MG63 (cell line): ENCODE results near the gene TRIM41. TPM values are rescaled to one million over a fixed set of nuclear protein-coding genes. Genes with fewer than 3 reads are reported as not detected.

Experiments
- DNase-seq: peaks from one replicate; pipeline ENCODE4 v3.0.0-alpha.2; 2020
- H3K27me3 ChIP-seq: fragments of 250-450 bp; sonication (Bioruptor Pico); 2 replicates; pipeline ENCODE4 v1.5.1; 2020; ENCODE audit warnings: mild to moderate bottlenecking, moderate library complexity
- H3K36me3 ChIP-seq: fragments of 250-450 bp; sonication (Bioruptor Pico); 2 replicates; pipeline ENCODE4 v1.5.1; 2020; ENCODE audit warnings: mild to moderate bottlenecking, moderate library complexity
- H3K4me3 ChIP-seq: fragments of 250-450 bp; sonication (Bioruptor Pico); 2 replicates; pipeline ENCODE4 v1.5.1; 2020; ENCODE audit warnings: mild to moderate bottlenecking, moderate library complexity
- H3K9me3 ChIP-seq: fragments of 250-450 bp; sonication (Bioruptor Pico); 2 replicates; pipeline ENCODE4 v1.5.1; 2020; ENCODE audit warnings: mild to moderate bottlenecking, moderate library complexity
- total RNA-seq: library from RNA; depleted of rRNA; stranded (reverse); fragments of >200 nt; shearing (Covaris generic); gene quantifications from 2 replicates; pipeline ENCODE4 v1.2.3, GENCODE V29; 2014; ENCODE audit warnings: low replicate concordance

The TRIM41 gene
- total RNA-seq, 1 experiment from 2014 or later = 43.0 TPM

- no peak for DNase-seq
- Histone ChIP-seq H3K36me3 (peaks cover 1% of the 10 kb centered on the region), H3K4me3 (peak overlapping the region; percentile 53), H3K27me3 (no peaks in the 10 kb centered on the region), H3K9me3 (no peaks in the 10 kb centered on the region)
These were observed 3.6 kb upstream of the TRIM41 start for GRCh38 chr5:181219262-181220177.

GRCh38 chr5:181220178-181220515 is 2.9 kb upstream of the TRIM41 start:
- no peaks in the 10 kb centered on the region for H3K9me3 ChIP-seq
- no peaks in the 10 kb centered on the region for H3K27me3 ChIP-seq
- peaks cover 7% of the 10 kb centered on the region for H3K36me3 ChIP-seq
- no peak overlapping the region for H3K4me3 ChIP-seq
- DNase-seq = no peak

- Histone ChIP-seq H3K9me3 (no peaks in the 10 kb centered on the region), H3K27me3 (no peaks in the 10 kb centered on the region), H3K36me3 (peaks cover 17% of the 10 kb centered on the region), H3K4me3 (peak overlapping the region; percentile 1)
- peak; percentile 86 for DNase-seq
These were observed 1.8 kb upstream of the TRIM41 start for GRCh38 chr5:181221105-181221791.

- no peaks in the 10 kb centered on the region for H3K27me3 ChIP-seq
- no peaks in the 10 kb centered on the region for H3K9me3 ChIP-seq
- H3K36me3 ChIP-seq = peaks cover 23% of the 10 kb centered on the region
- peak; percentile 98 for DNase-seq
- H3K4me3 ChIP-seq = peak overlapping the region; percentile 96
These were observed 1.1 kb upstream of the TRIM41 start for GRCh38 chr5:181221792-181222629.

GRCh38 chr5:181222630-181223057 is 437 bp upstream of the TRIM41 start:
- peak overlapping the region; percentile 96 for H3K4me3 ChIP-seq
- H3K36me3 ChIP-seq = peaks cover 29% of the 10 kb centered on the region
- DNase-seq = no peak
- no peaks in the 10 kb centered on the region for H3K9me3 ChIP-seq
- H3K27me3 ChIP-seq = no peaks in the 10 kb centered on the region

GRCh38 chr5:181223729-181224389 is 778 bp downstream of the TRIM41 start:
- Histone ChIP-seq H3K9me3 (no peaks in the 10 kb centered on the region), H3K27me3 (no peaks in the 10 kb centered on the region), H3K36me3 (peaks cover 38% of the 10 kb centered on the region), H3K4me3 (peak overlapping the region; percentile 96)
- no peak for DNase-seq

- no peak for DNase-seq
- Histone ChIP-seq H3K9me3 (no peaks in the 10 kb centered on the region), H3K4me3 (peak overlapping the region; percentile 96), H3K36me3 (peaks cover 45% of the 10 kb centered on the region), H3K27me3 (no peaks in the 10 kb centered on the region)
These were observed 1.5 kb downstream of the TRIM41 start for GRCh38 chr5:181224390-181225229.

- H3K4me3 ChIP-seq = no peak overlapping the region
- H3K9me3 ChIP-seq = no peaks in the 10 kb centered on the region
- peaks cover 86% of the 10 kb centered on the region for H3K36me3 ChIP-seq
- DNase-seq = no peak
- no peaks in the 10 kb centered on the region; the same call in 1 of the 2 replicates for H3K27me3 ChIP-seq
These were observed 6.9 kb downstream of the TRIM41 start for GRCh38 chr5:181229996-181230395.

- H3K36me3 ChIP-seq = peaks cover 84% of the 10 kb centered on the region
These were observed 7.5 kb downstream of the TRIM41 start for GRCh38 chr5:181230551-181230950.

GRCh38 chr5:181231432-181231831 is 8.4 kb downstream of the TRIM41 start:
- H3K4me3 ChIP-seq = no peak overlapping the region
- H3K36me3 ChIP-seq = peaks cover 86% of the 10 kb centered on the region
- no peaks in the 10 kb centered on the region for H3K9me3 ChIP-seq
- no peak for DNase-seq
- no peaks in the 10 kb centered on the region; the same call in 1 of the 2 replicates for H3K27me3 ChIP-seq

More at GRCh38 chr5:181230551-181230950, 7.5 kb downstream of the TRIM41 start:
- Histone ChIP-seq H3K4me3 (no peak overlapping the region), H3K9me3 (no peaks in the 10 kb centered on the region), H3K27me3 (no peaks in the 10 kb centered on the region; the same call in 1 of the 2 replicates)
- DNase-seq = no peak

- Histone ChIP-seq H3K9me3 (no peaks in the 10 kb centered on the region), H3K36me3 (peaks cover 88% of the 10 kb centered on the region), H3K4me3 (no peak overlapping the region), H3K27me3 (no peaks in the 10 kb centered on the region; the same call in 1 of the 2 replicates)
- no peak for DNase-seq
These were observed 9.5 kb downstream of the TRIM41 start for GRCh38 chr5:181232593-181232992.

GRCh38 chr5:181233088-181233800 is 10.2 kb downstream of the TRIM41 start:
- Histone ChIP-seq H3K36me3 (peaks cover 88% of the 10 kb centered on the region), H3K4me3 (no peak overlapping the region), H3K27me3 (no peaks in the 10 kb centered on the region; the same call in 1 of the 2 replicates), H3K9me3 (no peaks in the 10 kb centered on the region)
- no peak for DNase-seq

- peaks cover 91% of the 10 kb centered on the region for H3K36me3 ChIP-seq
- H3K27me3 ChIP-seq = no peaks in the 10 kb centered on the region; the same call in 1 of the 2 replicates
- no peaks in the 10 kb centered on the region for H3K9me3 ChIP-seq
- DNase-seq = no peak
- no peak overlapping the region for H3K4me3 ChIP-seq
These were observed 10.8 kb downstream of the TRIM41 start for GRCh38 chr5:181233801-181234454.

GRCh38 chr5:181234455-181235306 is 11.6 kb downstream of the TRIM41 start:
- Histone ChIP-seq H3K4me3 (no peak overlapping the region), H3K36me3 (peaks cover 91% of the 10 kb centered on the region), H3K27me3 (no peaks in the 10 kb centered on the region; the same call in 1 of the 2 replicates), H3K9me3 (no peaks in the 10 kb centered on the region)
- no peak for DNase-seq
